Measurements from ENCODE around the gene CHKB. TPM values are rescaled to one million over a fixed set of nuclear protein-coding genes. Genes with fewer than 3 reads are reported as not detected.

Gene CHKB
- total RNA-seq, 1 donor from 2014 or later = 36.1 TPM

GRCh38 chr22:50600538-50600937, 17.9 kb upstream of the CHKB start, which contains the start of gene MAPK8IP2:
MAPK8IP2 (plus strand) TSS chr22:50600793; CDS start chr22:50600819, 26 bp downstream.
- no peak within 1 kb of the TSS for H3K9ac ChIP-seq (ENCODE audit: low read length)
- H3K36me3 ChIP-seq (ENCODE audit: insufficient read depth, low read length) = no peaks in the 10 kb centered on the region
- H4K20me1 ChIP-seq (ENCODE audit: insufficient read depth, low read length) = no peaks in the 10 kb centered on the region
- Mint-ChIP-seq H3K27ac (ENCODE audit: unreplicated experiment) (no peak within 1 kb of the TSS), H3K36me3 (ENCODE audit: low read depth, unreplicated experiment) (peaks cover 22% of the 10 kb centered on the region), H3K27me3 (ENCODE audit: low read depth, unreplicated experiment) (peaks cover 43% of the 10 kb centered on the region), H3K4me1 (ENCODE audit: low read depth, unreplicated experiment) (peaks cover 8% of the 10 kb centered on the region), H3K4me3 (ENCODE audit: unreplicated experiment) (peak within 1 kb of the TSS; percentile 83), H3K9me3 (ENCODE audit: unreplicated experiment) (peaks cover 2% of the 10 kb centered on the region)
- DNase-seq (ENCODE audit: low read depth) (no peak), FAIRE-seq (no peak)
- H3K4me2 ChIP-seq (ENCODE audit: low read length) = peak within 1 kb of the TSS; percentile 58
- H3K79me2 ChIP-seq (ENCODE audit: insufficient read depth, low read length) = no peaks in the 10 kb centered on the region
- H2AFZ ChIP-seq (ENCODE audit: low read depth, low read length) = peak within 1 kb of the TSS; percentile 18
- no peak within 1 kb of the TSS for H3K27ac ChIP-seq (ENCODE audit: low read depth, low read length)
- peaks cover 18% of the 10 kb centered on the region for H3K27me3 ChIP-seq (ENCODE audit: insufficient read depth, low read length)
- no peak within 1 kb of the TSS for H3K4me3 ChIP-seq (ENCODE audit: insufficient read depth, low read depth, low read length)
- TF ChIP-seq, protein P1, sequence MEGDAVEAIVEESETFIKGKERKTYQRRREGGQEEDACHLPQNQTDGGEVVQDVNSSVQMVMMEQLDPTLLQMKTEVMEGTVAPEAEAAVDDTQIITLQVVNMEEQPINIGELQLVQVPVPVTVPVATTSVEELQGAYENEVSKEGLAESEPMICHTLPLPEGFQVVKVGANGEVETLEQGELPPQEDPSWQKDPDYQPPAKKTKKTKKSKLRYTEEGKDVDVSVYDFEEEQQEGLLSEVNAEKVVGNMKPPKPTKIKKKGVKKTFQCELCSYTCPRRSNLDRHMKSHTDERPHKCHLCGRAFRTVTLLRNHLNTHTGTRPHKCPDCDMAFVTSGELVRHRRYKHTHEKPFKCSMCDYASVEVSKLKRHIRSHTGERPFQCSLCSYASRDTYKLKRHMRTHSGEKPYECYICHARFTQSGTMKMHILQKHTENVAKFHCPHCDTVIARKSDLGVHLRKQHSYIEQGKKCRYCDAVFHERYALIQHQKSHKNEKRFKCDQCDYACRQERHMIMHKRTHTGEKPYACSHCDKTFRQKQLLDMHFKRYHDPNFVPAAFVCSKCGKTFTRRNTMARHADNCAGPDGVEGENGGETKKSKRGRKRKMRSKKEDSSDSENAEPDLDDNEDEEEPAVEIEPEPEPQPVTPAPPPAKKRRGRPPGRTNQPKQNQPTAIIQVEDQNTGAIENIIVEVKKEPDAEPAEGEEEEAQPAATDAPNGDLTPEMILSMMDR (IDR thresholded peaks at IDR 0.05; ENCODE audit: insufficient read depth, low read depth, low read length) = no peak
- TF ChIP-seq EZH2 (IDR thresholded peaks at IDR 0.05; ENCODE audit: insufficient read depth, low read length) = no peak
- no peaks in the 10 kb centered on the region for H3K9me3 ChIP-seq (ENCODE audit: insufficient read depth, low read depth, low read length)
- H3K4me1 ChIP-seq (ENCODE audit: insufficient read depth, low read length) = no peaks in the 10 kb centered on the region

- H3K4me2 ChIP-seq (ENCODE audit: low read length) = peak overlapping the region; percentile 57
- H3K27ac ChIP-seq (ENCODE audit: low read depth, low read length) = no peak overlapping the region
- no peak overlapping the region for H3K27ac Mint-ChIP-seq (ENCODE audit: unreplicated experiment)
- no peak for DNase-seq (ENCODE audit: low read depth)
- H3K9me3 ChIP-seq (ENCODE audit: insufficient read depth, low read depth, low read length) = no peaks in the 10 kb centered on the region
- no peak overlapping the region for H3K9ac ChIP-seq (ENCODE audit: low read length)
- no peaks in the 10 kb centered on the region for H3K79me2 ChIP-seq (ENCODE audit: insufficient read depth, low read length)
- H3K4me1 ChIP-seq (ENCODE audit: insufficient read depth, low read length) = no peaks in the 10 kb centered on the region
- H4K20me1 ChIP-seq (ENCODE audit: insufficient read depth, low read length) = no peaks in the 10 kb centered on the region
- H3K4me3 Mint-ChIP-seq (ENCODE audit: unreplicated experiment) = peak overlapping the region; percentile 83
- peaks cover 45% of the 10 kb centered on the region for H3K27me3 Mint-ChIP-seq (ENCODE audit: low read depth, unreplicated experiment)
- FAIRE-seq = no peak
- peaks cover 24% of the 10 kb centered on the region for H3K36me3 Mint-ChIP-seq (ENCODE audit: low read depth, unreplicated experiment)
- no peaks in the 10 kb centered on the region for H3K36me3 ChIP-seq (ENCODE audit: insufficient read depth, low read length)
- H3K4me3 ChIP-seq (ENCODE audit: insufficient read depth, low read depth, low read length) = no peak overlapping the region
- TF ChIP-seq, protein P1 (IDR thresholded peaks at IDR 0.05; ENCODE audit: insufficient read depth, low read depth, low read length) = no peak
- H3K4me1 Mint-ChIP-seq (ENCODE audit: low read depth, unreplicated experiment) = peaks cover 10% of the 10 kb centered on the region
- H3K9me3 Mint-ChIP-seq (ENCODE audit: unreplicated experiment) = peaks cover 2% of the 10 kb centered on the region
- peaks cover 18% of the 10 kb centered on the region for H3K27me3 ChIP-seq (ENCODE audit: insufficient read depth, low read length)
- no peak overlapping the region for H2AFZ ChIP-seq (ENCODE audit: low read depth, low read length)
These were observed 17.3 kb upstream of the CHKB start for GRCh38 chr22:50599816-50600455.

- Mint-ChIP-seq H3K27ac (ENCODE audit: unreplicated experiment) (no peak overlapping the region), H3K4me3 (ENCODE audit: unreplicated experiment) (no peak overlapping the region)
- no peak for TF ChIP-seq EZH2 (IDR thresholded peaks at IDR 0.05; ENCODE audit: insufficient read depth, low read length)
- TF ChIP-seq, protein P1 (IDR thresholded peaks at IDR 0.05; ENCODE audit: insufficient read depth, low read depth, low read length) = no peak
These were observed 14.4 kb upstream of the CHKB start for GRCh38 chr22:50597097-50597496.

More at GRCh38 chr22:50597097-50597496, 14.4 kb upstream of the CHKB start:
- no peak for DNase-seq (ENCODE audit: low read depth)
- Histone ChIP-seq H4K20me1 (ENCODE audit: insufficient read depth, low read length) (no peaks in the 10 kb centered on the region), H3K79me2 (ENCODE audit: insufficient read depth, low read length) (no peaks in the 10 kb centered on the region), H3K27ac (ENCODE audit: low read depth, low read length) (no peak overlapping the region), H3K4me1 (ENCODE audit: insufficient read depth, low read length) (no peaks in the 10 kb centered on the region), H3K4me3 (ENCODE audit: insufficient read depth, low read depth, low read length) (no peak overlapping the region), H3K36me3 (ENCODE audit: insufficient read depth, low read length) (no peaks in the 10 kb centered on the region), H3K4me2 (ENCODE audit: low read length) (no peak overlapping the region), H3K9ac (ENCODE audit: low read length) (no peak overlapping the region), H3K27me3 (ENCODE audit: insufficient read depth, low read length) (peaks cover 9% of the 10 kb centered on the region), H3K9me3 (ENCODE audit: insufficient read depth, low read depth, low read length) (no peaks in the 10 kb centered on the region), H2AFZ (ENCODE audit: low read depth, low read length) (no peak overlapping the region)
- H3K36me3 Mint-ChIP-seq (ENCODE audit: low read depth, unreplicated experiment) = peaks cover 21% of the 10 kb centered on the region
- FAIRE-seq = no peak
- peaks cover 7% of the 10 kb centered on the region for H3K4me1 Mint-ChIP-seq (ENCODE audit: low read depth, unreplicated experiment)
- peaks cover 32% of the 10 kb centered on the region for H3K27me3 Mint-ChIP-seq (ENCODE audit: low read depth, unreplicated experiment)
- peaks cover 2% of the 10 kb centered on the region for H3K9me3 Mint-ChIP-seq (ENCODE audit: unreplicated experiment)
